Panc1 (cell line): ENCODE data around the gene DNAL4. TPM values are rescaled to one million over a fixed set of nuclear protein-coding genes. Genes with fewer than 3 reads are reported as not detected.
A peak's percentile ranks its signal among the peaks of the same experiment; 100 is the strongest.

Experiments
- ATAC-seq: fragments of 200-7000 bp; cut with Tn5 transposase; 2 replicates; pipeline ENCODE4 v1.9.1; 2020; ENCODE audit warnings: mild to moderate bottlenecking, moderate library complexity
- BruUV-seq: library from RNA; stranded (reverse); fragments of 400-500 nt; replicated peaks from 2 replicates; lab custom pipeline; 2021; lab: Mats Ljungman, UMichigan
- CTCF ChIA-PET: fragments of 300-600 bp; sonication (Branson Sonifier 250); formaldehyde crosslinking; loops from one replicate; lab custom pipeline; 2022; ENCODE audit warnings: antibody characterized with exemption; lab: Charles Lee
- POLR2A ChIA-PET: fragments of 300-600 bp; sonication (Branson Sonifier 250); formaldehyde crosslinking; loops from one replicate; lab custom pipeline; 2022; ENCODE audit warnings: antibody characterized with exemption; lab: Charles Lee
- DNase-seq: peaks from one replicate; pipeline ENCODE4 v3.0.0-alpha.2; 2010; ENCODE audit warnings: low read depth, low spot score
- H3K27ac ChIP-seq: 2 replicates; pipeline ENCODE4 v1.5.1; 2011; ENCODE audit warnings: mild to moderate bottlenecking, low read length, inconsistent platforms
- H3K27me3 ChIP-seq: fragments of 200-500 bp; sonication (Bioruptor generic); 2 replicates; pipeline ENCODE4 v1.6.0; 2014; ENCODE audit warnings: low read length, inconsistent platforms; ENCODE audit not compliant: control insufficient read depth, insufficient read depth
- H3K36me3 ChIP-seq: fragments of 200-500 bp; sonication (Bioruptor generic); 2 replicates; pipeline ENCODE4 v1.5.1; 2014; ENCODE audit warnings: inconsistent platforms, mild to moderate bottlenecking, low read length, moderate library complexity; ENCODE audit not compliant: control insufficient read depth, insufficient read depth
- H3K4me1 ChIP-seq: 2 replicates; pipeline ENCODE4 v1.5.1; 2011; ENCODE audit warnings: inconsistent platforms, mild to moderate bottlenecking, low read length, moderate library complexity; ENCODE audit not compliant: control insufficient read depth, insufficient read depth
- H3K4me3 ChIP-seq, 2 experiments: 2 replicates each; pipeline ENCODE4 v1.5.1; 2011 to 2012; ENCODE audit warnings: low read depth in 2 of 2, low read length in 2 of 2, mild to moderate bottlenecking in 2 of 2, inconsistent platforms in 1 of 2, moderate library complexity in 1 of 2
- H3K9me3 ChIP-seq: fragments of 200-500 bp; sonication (Bioruptor generic); 2 replicates; pipeline ENCODE4 v1.5.1; 2014; ENCODE audit warnings: low read depth, mild to moderate bottlenecking, inconsistent platforms, low read length, moderate library complexity; ENCODE audit not compliant: control insufficient read depth, insufficient read depth
- CTCF ChIP-seq: fragments of 450-650 bp; IDR thresholded peaks from 2 replicates; pipeline ENCODE4 v1.5.1; 2017; ENCODE audit warnings: mild to moderate bottlenecking
- POLR2AphosphoS5 ChIP-seq: IDR thresholded peaks from 2 replicates; pipeline ENCODE4 v1.6.1; 2012; ENCODE audit warnings: mild to moderate bottlenecking, low read depth, low read length, moderate library complexity
- REST ChIP-seq, 2 experiments: IDR thresholded peaks; 2 replicates each; pipeline ENCODE4 v1.6.1; 2011 to 2012; ENCODE audit warnings: low read depth in 2 of 2, control low read depth in 1 of 2, low read length in 1 of 2, mild to moderate bottlenecking in 1 of 2, moderate library complexity in 1 of 2; ENCODE audit not compliant: insufficient read depth in 1 of 2
- SIN3A ChIP-seq: IDR thresholded peaks from 2 replicates; pipeline ENCODE4 v1.6.1; 2012; ENCODE audit warnings: low read depth, mild to moderate bottlenecking, low read length, moderate library complexity, borderline replicate concordance; ENCODE audit not compliant: insufficient read depth
- TCF7L2 ChIP-seq: IDR thresholded peaks from 2 replicates; pipeline ENCODE4 v1.6.1; 2011; ENCODE audit warnings: mild to moderate bottlenecking, low read depth, low read length, inconsistent platforms
- in situ Hi-C: cut with HindIII; loops from 2 replicates; pipeline ENCODE4 v1.10.0; 2016; ENCODE audit warnings: low sequenced_read_pairs, low pct_unique_long_range_greater_than_20kb
- intact Hi-C: fragments of 100-400 bp; cut with micrococcal nuclease; formaldehyde crosslinking; loops from one replicate; pipeline ENCODE4 v1.10.0; 2022; ENCODE audit not compliant: unreplicated experiment
- total RNA-seq: library from RNA; stranded (reverse); gene quantifications from one replicate; pipeline ENCODE4 v1.2.1, GENCODE V29; 2021; ENCODE audit not compliant: unreplicated experiment

The DNAL4 gene
- total RNA-seq, 1 experiment from 2014 or later = 10.5 TPM

DNA sequence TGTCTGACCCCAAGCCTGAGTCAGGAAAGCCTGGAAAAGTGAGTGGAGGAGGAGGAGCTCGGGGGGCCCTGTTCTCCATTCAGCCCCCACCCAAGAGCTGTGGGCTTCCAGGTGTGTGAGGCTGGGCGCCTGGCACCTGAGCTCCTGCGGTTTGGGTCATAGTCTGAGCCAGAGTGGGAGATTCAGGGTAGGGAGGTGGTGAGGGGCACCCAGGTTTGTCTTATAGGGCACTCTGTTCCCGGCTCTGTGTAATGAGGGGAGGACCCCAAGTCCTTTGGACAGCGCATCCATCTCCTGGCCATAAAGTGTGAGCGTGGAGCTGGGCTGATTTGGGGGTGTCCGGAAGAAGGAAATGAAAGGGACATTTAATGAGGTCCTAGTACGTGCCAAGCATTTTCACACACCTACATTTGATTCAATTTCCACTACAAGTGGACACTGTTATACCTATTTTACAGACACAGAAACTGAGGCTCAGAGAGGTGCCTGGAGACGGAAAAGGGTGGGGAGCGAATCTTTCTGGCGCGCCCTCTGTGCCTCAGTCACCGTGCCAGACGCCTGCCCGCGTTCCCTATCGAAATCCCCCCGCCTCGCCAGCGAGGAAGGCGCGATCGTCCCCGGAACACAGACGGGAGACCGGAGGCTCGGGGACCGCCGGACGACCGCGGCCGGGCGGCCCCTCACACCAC lies 48.7 kb upstream of the DNAL4 start:
- in situ Hi-C loops = no loop called here
- Histone ChIP-seq H3K36me3 (no peaks in the 10 kb centered on the region), H3K27ac (no peak overlapping the region), H3K27me3 (no peaks in the 10 kb centered on the region), H3K4me1 (peaks cover 15% of the 10 kb centered on the region; the same call in 1 of the 2 replicates), H3K9me3 (no peaks in the 10 kb centered on the region), H3K4me3 (peak overlapping the region; percentile 49 to 51)
- no peak for DNase-seq
- no TSS peak for BruUV-seq
- TF ChIP-seq REST (IDR thresholded peaks at IDR 0.05; ENCODE audit: insufficient read depth in 1 of 2, low read depth in 2 of 2, low read length in 1 of 2) (no peak), CTCF (no peak), TCF7L2 (no peak), POLR2AphosphoS5 (no peak), SIN3A (no peak)
- intact Hi-C loops = no loop called here
- ChIA-PET POLR2A (interaction anchor here (0.5 kb wide), 1 partner anchor 51 kb away, joined by 3 read pairs; no protein-coding TSS in a partner anchor), CTCF (interaction anchor here (0.5 to 0.9 kb wide), 2 partner anchors 17 to 74 kb away, joined by 3 to 4 read pairs; no protein-coding TSS in a partner anchor)
- ATAC-seq = no peak

DNA sequence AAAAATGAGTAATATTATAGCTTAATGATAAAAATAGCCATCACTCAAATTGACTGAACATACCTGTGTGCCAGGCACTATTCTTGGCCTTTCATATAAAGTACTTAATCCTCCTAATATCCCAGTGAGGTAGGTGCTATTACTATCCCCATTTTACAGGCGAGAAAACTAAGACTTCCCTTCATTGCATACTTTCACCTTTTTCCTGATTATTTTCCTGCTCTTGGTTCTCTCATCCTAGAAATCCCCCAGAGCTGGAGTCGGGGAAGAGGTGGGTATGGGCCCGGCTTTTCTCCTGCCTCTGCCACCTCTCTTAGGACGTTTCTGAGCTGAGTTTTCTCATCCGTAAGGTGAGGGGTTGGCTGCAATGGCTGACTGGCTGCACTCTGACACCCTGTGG lies 47.7 kb upstream of the DNAL4 start:
- in situ Hi-C loops (no loop called here), intact Hi-C loops (no loop called here)
- no peak for ATAC-seq
- no TSS peak for BruUV-seq
- no peak overlapping the region for H3K4me3 ChIP-seq
- DNase-seq = no peak
- no peaks in the 10 kb centered on the region for H3K27me3 ChIP-seq
- no peak for TF ChIP-seq CTCF
- no peak for TF ChIP-seq SIN3A
- no peak for TF ChIP-seq REST (IDR thresholded peaks at IDR 0.05; ENCODE audit: insufficient read depth in 1 of 2, low read depth in 2 of 2, low read length in 1 of 2)
- TF ChIP-seq TCF7L2 = no peak
- no peak for TF ChIP-seq POLR2AphosphoS5
- POLR2A ChIA-PET = no interaction called here
- H3K9me3 ChIP-seq = no peaks in the 10 kb centered on the region
- H3K4me1 ChIP-seq = peaks cover 20% of the 10 kb centered on the region
- H3K27ac ChIP-seq = no peak overlapping the region
- CTCF ChIA-PET = interaction anchor here (0.6 to 1.0 kb wide), 2 partner anchors 73 to 130 kb away, joined by 3 to 4 read pairs; no protein-coding TSS in a partner anchor
- H3K36me3 ChIP-seq = no peaks in the 10 kb centered on the region
